ENCODE measurements around the gene SMPD3. TPM values are rescaled to one million over a fixed set of nuclear protein-coding genes. Genes with fewer than 3 reads are reported as not detected.

SMPD3 gene
- total and polyA plus RNA-seq, 2 of the 8 experiments (the other 6 are each of a cell fraction or from before 2014, with no cell fraction given), result 0.39 to 1.3 TPM

- H2BK15ac ChIP-seq (ENCODE audit: low read length), result no peak overlapping the region
- no peak overlapping the region for H2BK12ac ChIP-seq (ENCODE audit: low read depth, low read length)
- DNase-seq (ENCODE audit: low read depth in 1 of 2, low spot score in 2 of 2), result no peak
- ChIA-PET POLR2A (ENCODE audit: partially characterized antibody) (no interaction called here), CTCF (ENCODE audit: partially characterized antibody) (interaction anchor here (1.3 kb wide), 1 partner anchor 9 kb away, joined by 4 read pairs; no protein-coding TSS in a partner anchor)
- 93% methylated on average over 2 of the region's 3 CpGs; no CpG with 5 or more reads in 1 of the 2 experiments for WGBS, 2 experiments (ENCODE audit: extremely low coverage in 1 of 2, insufficient coverage in 1 of 2, insufficient read length in 1 of 2, insufficient replicate concordance in 2 of 2, low coverage in 1 of 2, low lambda C conversion rate in 2 of 2, missing lambda C conversion rate in 1 of 2)
- no peak overlapping the region for H3K4me3 ChIP-seq (ENCODE audit: extremely low read depth in 1 of 4, insufficient read depth in 2 of 4, low read depth in 3 of 4, low read length in 4 of 4)
- no peak overlapping the region for H2BK120ac ChIP-seq (replicated peaks; ENCODE audit: low read depth, low read length)
- H3K4me1 ChIP-seq (replicated peaks in 1 of 4; ENCODE audit: control insufficient read depth in 3 of 4, insufficient read depth in 4 of 4, low read length in 3 of 4), result no peaks in the 10 kb centered on the region
- no peak overlapping the region for H3K4me2 ChIP-seq (ENCODE audit: insufficient read depth in 1 of 2, low read depth in 2 of 2, low read length in 2 of 2)
- no peaks in the 10 kb centered on the region for H4K20me1 ChIP-seq (replicated peaks in 1 of 2; ENCODE audit: control insufficient read depth in 1 of 2, insufficient read depth in 2 of 2, low read length in 2 of 2)
- no peak overlapping the region for H3K9ac ChIP-seq (replicated peaks in 1 of 4; ENCODE audit: extremely low read depth in 1 of 4, low read depth in 3 of 4, low read length in 3 of 4)
- H3K79me1 ChIP-seq (ENCODE audit: low read depth, low read length), result no peaks in the 10 kb centered on the region
- no peak overlapping the region for H2BK5ac ChIP-seq (ENCODE audit: low read depth, low read length)
- no peak overlapping the region for H2AK5ac ChIP-seq (ENCODE audit: low read depth, low read length)
- H3K4ac ChIP-seq (replicated peaks; ENCODE audit: insufficient read length, low read depth, low read length), result no peak overlapping the region
- no peak overlapping the region for H3K14ac ChIP-seq (ENCODE audit: insufficient read length)
- H3K56ac ChIP-seq (replicated peaks; ENCODE audit: insufficient read length, low read depth, low read length), result no peak overlapping the region
- no peaks in the 10 kb centered on the region for H3K23me2 ChIP-seq (ENCODE audit: low read depth, low read length)
- no peak overlapping the region for H3K18ac ChIP-seq (ENCODE audit: extremely low read depth, low read length)
- H3K27ac ChIP-seq (ENCODE audit: low read depth, low read length), result no peak overlapping the region
- H2AFZ ChIP-seq (ENCODE audit: low read length), result no peak overlapping the region
- H3K36me3 ChIP-seq (ENCODE audit: control insufficient read depth in 2 of 4, insufficient read depth in 4 of 4, low read length in 3 of 4), result no peaks in the 10 kb centered on the region
- no peak overlapping the region; the same call in 1 of the 2 replicates for H4K8ac ChIP-seq (ENCODE audit: extremely low read depth, insufficient read depth, low read length)
- H3K23ac ChIP-seq (ENCODE audit: insufficient read length), result no peak overlapping the region
- FAIRE-seq, result no peak
- no peaks in the 10 kb centered on the region for H3K9me3 ChIP-seq (ENCODE audit: insufficient read depth in 2 of 2, low read depth in 1 of 2, low read length in 1 of 2)
- no peak overlapping the region for H2BK20ac ChIP-seq (ENCODE audit: low read length)
- H3K27me3 ChIP-seq (replicated peaks in 1 of 4; ENCODE audit: control insufficient read depth in 3 of 4, extremely low read depth in 1 of 4, insufficient read depth in 3 of 4, low read length in 3 of 4), result no peaks in the 10 kb centered on the region
- H4K91ac ChIP-seq (replicated peaks; ENCODE audit: insufficient read length, low read length), result no peak overlapping the region
- H3K79me2 ChIP-seq (ENCODE audit: control insufficient read depth in 1 of 2, insufficient read depth in 2 of 2, low read length in 2 of 2), result no peaks in the 10 kb centered on the region
- no peak overlapping the region for H4K5ac ChIP-seq (ENCODE audit: insufficient read length, low read depth, low read length)
- no peak for TF ChIP-seq BRCA1 (IDR thresholded peaks at IDR 0.05; ENCODE audit: low read depth, low read length)
- TF ChIP-seq EGR1 (IDR thresholded peaks at IDR 0.05; ENCODE audit: borderline replicate concordance, low read depth, low read length), result no peak
- no peak for TF ChIP-seq NRF1 (IDR thresholded peaks at IDR 0.05; ENCODE audit: low read depth, low read length)
- TF ChIP-seq TBP (IDR thresholded peaks at IDR 0.05; ENCODE audit: low read depth, low read length), result no peak
- TF ChIP-seq FOSL1 (IDR thresholded peaks at IDR 0.05; ENCODE audit: insufficient read depth, low read depth, low read length), result no peak
- no peak for TF ChIP-seq TAF7 (optimal IDR thresholded peaks at IDR 0.05; ENCODE audit: borderline replicate concordance, low read depth, low read length)
- no peak for TF ChIP-seq HDAC6 (IDR thresholded peaks at IDR 0.05; ENCODE audit: low read depth, low read length)
- no peak for TF ChIP-seq KDM1A (IDR thresholded peaks at IDR 0.05; ENCODE audit: borderline replicate concordance, low read length)
- TF ChIP-seq HDAC2 (IDR thresholded peaks at IDR 0.05; ENCODE audit: borderline replicate concordance in 1 of 2, low read depth in 2 of 2, low read length in 2 of 2), result no peak
- no peak for TF ChIP-seq RXRA (IDR thresholded peaks at IDR 0.05; ENCODE audit: insufficient read depth, low read depth, low read length)
- no peak for TF ChIP-seq CTCF (IDR thresholded peaks at IDR 0.05; ENCODE audit: control extremely low read depth in 1 of 3, insufficient read depth in 1 of 3, low read depth in 1 of 3, low read length in 3 of 3)
- no peak for TF ChIP-seq SIX5 (IDR thresholded peaks at IDR 0.05; ENCODE audit: low read depth, low read length)
Measured at GRCh38 chr16:68458101-68458500, 9.8 kb upstream of the SMPD3 start.
